NCI-H2107 treated with DMSO at 0.1 percent for 48 hours (cell line): ENCODE results near the gene ARHGAP44.

Source experiments
- DNase-seq: peaks from one replicate; lab custom pipeline; 2025; ENCODE audit not compliant: unreplicated experiment; lab: John Stamatoyannopoulos, UW

The ARHGAP44 gene

GRCh38 chr17:13016881-13017654, 227.8 kb downstream of the ARHGAP44 start:
- no peak for DNase-seq

- DNase-seq: peak; percentile 86
These were observed 228.6 kb downstream of the ARHGAP44 start, which contains the start of gene ELAC2 for GRCh38 chr17:13017655-13018459. Gene ELAC2, minus strand, starts transcription at chr17:13018027. Its CDS starts 80 bp downstream, at chr17:13017947.

GRCh38 chr17:13024016-13024415, 234.7 kb downstream of the ARHGAP44 start:
- no peak for DNase-seq

- DNase-seq: no peak
These were observed 235.4 kb downstream of the ARHGAP44 start for GRCh38 chr17:13024526-13025257.

- no peak for DNase-seq
These were observed 235.9 kb downstream of the ARHGAP44 start for GRCh38 chr17:13025258-13025627.

- DNase-seq: no peak
These were observed 236.4 kb downstream of the ARHGAP44 start for GRCh38 chr17:13025687-13026086.

GRCh38 chr17:13027246-13027645, 237.9 kb downstream of the ARHGAP44 start:
- no peak for DNase-seq

- no peak for DNase-seq
These were observed 240.0 kb downstream of the ARHGAP44 start for GRCh38 chr17:13029340-13029739.

- no peak for DNase-seq
These were observed 240.8 kb downstream of the ARHGAP44 start for GRCh38 chr17:13030056-13030455.

- no peak for DNase-seq
These were observed 241.4 kb downstream of the ARHGAP44 start for GRCh38 chr17:13030459-13031300.

GRCh38 chr17:13031718-13032350, 242.5 kb downstream of the ARHGAP44 start:
- no peak for DNase-seq

- DNase-seq: no peak
These were observed 246.1 kb downstream of the ARHGAP44 start for GRCh38 chr17:13035420-13035819.

- DNase-seq: no peak
These were observed 247.5 kb downstream of the ARHGAP44 start for GRCh38 chr17:13036751-13037150.

GRCh38 chr17:13038931-13039665, 249.8 kb downstream of the ARHGAP44 start:
- DNase-seq: no peak
